Stimulated activated naive B cell treated with anti-CD40 and anti-IgM and Interleukin-4, amounts not matched to agents 10 μg/mL and 1 μg/mL and 100 μg/mL, for 72 hours (primary cell): ENCODE measurements around the gene PIH1D1.

ENCODE experiments used
- ATAC-seq, 2 donors: fragments of 150-1000 bp; cut with Tn5 transposase; replicated peaks; 2 replicates each; pipeline ENCODE4 v1.10.0; 2021; ENCODE audit warnings: moderate library complexity in 1 of 2
- DNase-seq: peaks from one replicate; pipeline ENCODE4 v3.0.0; 2021
- H3K27ac Mint-ChIP-seq: one replicate; pipeline ENCODE4 v1.8.0; 2022; ENCODE audit warnings: mild to moderate bottlenecking, mixed read lengths
- H3K27me3 Mint-ChIP-seq, 2 donors: one replicate each; pipeline ENCODE4 v1.8.0; 2022; ENCODE audit warnings: mixed read lengths in 2 of 2
- H3K36me3 Mint-ChIP-seq, 2 donors: one replicate each; pipeline ENCODE4 v1.8.0; 2022; ENCODE audit warnings: mixed read lengths in 2 of 2, mild to moderate bottlenecking in 1 of 2
- H3K4me1 Mint-ChIP-seq, 2 donors: one replicate each; pipeline ENCODE4 v1.8.0; 2022; ENCODE audit warnings: mixed read lengths in 2 of 2, mild to moderate bottlenecking in 1 of 2
- H3K4me3 Mint-ChIP-seq, 2 donors: one replicate each; pipeline ENCODE4 v1.8.0; 2022; ENCODE audit warnings: mild to moderate bottlenecking in 2 of 2, mixed read lengths in 2 of 2, moderate library complexity in 1 of 2
- H3K9me3 Mint-ChIP-seq, 2 donors: one replicate each; pipeline ENCODE4 v1.8.0; 2022; ENCODE audit warnings: mixed read lengths in 2 of 2, mild to moderate bottlenecking in 1 of 2

The PIH1D1 gene

GRCh38 chr19:49451430-49452181 lies at the start of gene PIH1D1:
Gene PIH1D1, minus strand, starts transcription at chr19:49451814. Its CDS starts 240 bp downstream, at chr19:49451574.
- H3K27me3 Mint-ChIP-seq = no peaks in the 10 kb centered on the region
- peaks cover 32 to 71% of the 10 kb centered on the region in 2 donors for H3K4me1 Mint-ChIP-seq
- H3K27ac Mint-ChIP-seq = peak within 1 kb of the TSS; percentile 100
- H3K9me3 Mint-ChIP-seq = no peaks in the 10 kb centered on the region
- peaks cover 43 to 56% of the 10 kb centered on the region in 2 donors for H3K36me3 Mint-ChIP-seq
- peak within 1 kb of the TSS; percentile 90 to 100 for H3K4me3 Mint-ChIP-seq
- ATAC-seq (peak; percentile 77 to 78), DNase-seq (peak; percentile 95)

DNA sequence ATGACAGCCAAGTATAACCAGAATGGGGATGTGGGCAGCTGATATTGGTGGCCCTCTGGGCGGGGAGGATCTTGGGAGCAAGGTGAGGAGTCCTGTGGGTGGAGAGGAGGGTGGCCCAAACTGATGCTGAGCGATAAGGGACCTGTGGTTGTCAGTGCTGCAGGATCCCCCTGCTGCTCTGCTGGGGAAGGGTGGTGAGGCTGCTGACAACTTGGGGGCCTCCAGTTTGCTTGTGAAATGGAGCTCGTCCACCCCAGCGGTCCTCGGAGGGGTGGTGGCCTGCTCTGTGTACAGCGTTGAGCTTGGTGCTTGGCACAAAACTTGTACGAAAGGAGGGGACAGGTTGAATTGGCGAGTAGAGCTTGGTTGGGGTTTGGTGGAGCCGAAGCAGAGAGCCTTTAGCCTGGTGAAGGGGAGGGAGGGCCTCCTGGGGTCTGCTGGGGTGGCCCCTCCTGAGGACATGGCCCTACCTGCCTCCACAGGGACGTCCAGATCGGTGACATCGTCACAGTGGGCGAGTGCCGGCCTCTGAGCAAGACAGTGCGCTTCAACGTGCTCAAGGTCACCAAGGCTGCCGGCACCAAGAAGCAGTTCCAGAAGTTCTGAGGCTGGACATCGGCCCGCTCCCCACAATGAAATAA lies 47.5 kb upstream of the PIH1D1 start:
- H3K36me3 Mint-ChIP-seq = peaks cover 42 to 47% of the 10 kb centered on the region in 2 donors

DNA sequence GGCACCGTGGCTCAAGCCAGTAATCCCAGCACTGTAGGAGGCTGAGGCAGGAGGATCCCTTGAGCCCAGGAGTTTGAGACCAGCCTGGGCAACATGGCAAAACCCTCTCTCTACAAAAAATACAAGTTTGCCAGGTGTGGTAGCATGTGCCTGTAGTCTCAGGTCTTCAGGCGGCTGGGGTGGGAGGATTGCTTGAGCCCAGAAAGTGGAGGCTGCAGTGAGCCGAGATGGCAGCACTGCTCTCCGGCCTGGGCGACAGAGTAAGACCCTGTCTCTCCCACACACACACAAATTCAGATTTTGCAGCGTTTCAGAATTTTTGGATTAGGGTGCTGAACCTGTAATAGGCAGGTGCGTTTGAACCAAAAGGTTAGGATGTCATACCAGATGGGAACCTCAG lies 46.9 kb upstream of the PIH1D1 start:
- H3K4me1 Mint-ChIP-seq = peaks cover 34 to 40% of the 10 kb centered on the region in 2 donors
- ATAC-seq = no peak
- DNase-seq = no peak
- peak overlapping the region; percentile 98 to 100 for H3K4me3 Mint-ChIP-seq
- H3K27me3 Mint-ChIP-seq = no peaks in the 10 kb centered on the region
- peak overlapping the region; percentile 99 for H3K27ac Mint-ChIP-seq
- H3K36me3 Mint-ChIP-seq = peaks cover 43 to 49% of the 10 kb centered on the region in 2 donors
- no peaks in the 10 kb centered on the region for H3K9me3 Mint-ChIP-seq

More for the DNA sequence above, 47.5 kb upstream of the PIH1D1 start:
- no peak for ATAC-seq
- H3K4me1 Mint-ChIP-seq = peaks cover 33 to 40% of the 10 kb centered on the region in 2 donors
- peak overlapping the region; percentile 98 to 100 for H3K4me3 Mint-ChIP-seq
- H3K9me3 Mint-ChIP-seq = no peaks in the 10 kb centered on the region
- no peaks in the 10 kb centered on the region for H3K27me3 Mint-ChIP-seq
- H3K27ac Mint-ChIP-seq = peak overlapping the region; percentile 99
- no peak for DNase-seq

GRCh38 chr19:49497789-49498103 lies 46.1 kb upstream of the PIH1D1 start:
- Mint-ChIP-seq H3K36me3 (peaks cover 49 to 56% of the 10 kb centered on the region in 2 donors), H3K27ac (peak overlapping the region; percentile 100), H3K27me3 (no peaks in the 10 kb centered on the region), H3K9me3 (no peaks in the 10 kb centered on the region), H3K4me1 (peaks cover 37 to 40% of the 10 kb centered on the region in 2 donors), H3K4me3 (peak overlapping the region; percentile 98 to 100)
- ATAC-seq = no peak
- no peak for DNase-seq

DNA sequence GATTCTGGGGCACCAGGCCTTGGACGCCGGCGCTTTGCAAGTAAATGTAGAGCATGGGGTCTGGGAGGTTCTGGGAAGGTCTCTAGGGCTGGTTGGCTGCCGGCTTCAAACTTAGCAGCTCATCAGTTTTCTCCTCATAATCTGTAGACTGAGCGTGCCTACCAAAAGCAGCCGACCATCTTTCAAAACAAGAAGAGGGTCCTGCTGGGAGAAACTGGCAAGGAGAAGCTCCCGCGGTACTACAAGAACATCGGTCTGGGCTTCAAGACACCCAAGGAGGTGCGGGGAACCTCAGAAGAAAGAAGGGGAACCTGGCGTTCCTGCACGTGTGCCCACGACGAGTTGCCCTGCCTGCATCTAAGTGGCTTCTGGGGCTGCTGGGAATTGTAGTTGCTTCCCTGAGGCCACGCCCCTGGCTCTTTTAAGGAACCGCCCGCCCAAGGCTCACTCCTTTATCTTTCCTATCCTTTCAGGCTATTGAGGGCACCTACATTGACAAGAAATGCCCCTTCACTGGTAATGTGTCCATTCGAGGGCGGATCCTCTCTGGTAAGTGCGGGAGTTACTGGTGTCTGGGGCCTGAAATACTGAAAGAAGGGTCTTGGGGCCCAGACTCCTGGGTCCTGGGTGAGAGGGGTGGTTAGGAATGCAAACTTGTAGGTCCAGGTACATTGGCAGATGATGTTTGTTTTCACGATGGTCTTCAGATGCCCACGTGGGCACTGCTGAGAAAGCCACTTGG lies 45.6 kb upstream of the PIH1D1 start:
- Mint-ChIP-seq H3K4me3 (peak overlapping the region; percentile 98 to 100), H3K27me3 (no peaks in the 10 kb centered on the region), H3K9me3 (no peaks in the 10 kb centered on the region), H3K4me1 (peaks cover 40 to 44% of the 10 kb centered on the region in 2 donors), H3K27ac (peak overlapping the region; percentile 100), H3K36me3 (peaks cover 54 to 61% of the 10 kb centered on the region in 2 donors)
- ATAC-seq = peak; percentile 11 to 17
- no peak for DNase-seq

GRCh38 chr19:49496574-49497008 lies 45.0 kb upstream of the PIH1D1 start:
- no peak for ATAC-seq
- Mint-ChIP-seq H3K4me1 (peaks cover 38 to 50% of the 10 kb centered on the region in 2 donors), H3K4me3 (peak overlapping the region; percentile 98 to 100), H3K9me3 (no peaks in the 10 kb centered on the region), H3K36me3 (peaks cover 60 to 68% of the 10 kb centered on the region in 2 donors), H3K27me3 (no peaks in the 10 kb centered on the region), H3K27ac (peak overlapping the region; percentile 100)
- DNase-seq = no peak

DNA sequence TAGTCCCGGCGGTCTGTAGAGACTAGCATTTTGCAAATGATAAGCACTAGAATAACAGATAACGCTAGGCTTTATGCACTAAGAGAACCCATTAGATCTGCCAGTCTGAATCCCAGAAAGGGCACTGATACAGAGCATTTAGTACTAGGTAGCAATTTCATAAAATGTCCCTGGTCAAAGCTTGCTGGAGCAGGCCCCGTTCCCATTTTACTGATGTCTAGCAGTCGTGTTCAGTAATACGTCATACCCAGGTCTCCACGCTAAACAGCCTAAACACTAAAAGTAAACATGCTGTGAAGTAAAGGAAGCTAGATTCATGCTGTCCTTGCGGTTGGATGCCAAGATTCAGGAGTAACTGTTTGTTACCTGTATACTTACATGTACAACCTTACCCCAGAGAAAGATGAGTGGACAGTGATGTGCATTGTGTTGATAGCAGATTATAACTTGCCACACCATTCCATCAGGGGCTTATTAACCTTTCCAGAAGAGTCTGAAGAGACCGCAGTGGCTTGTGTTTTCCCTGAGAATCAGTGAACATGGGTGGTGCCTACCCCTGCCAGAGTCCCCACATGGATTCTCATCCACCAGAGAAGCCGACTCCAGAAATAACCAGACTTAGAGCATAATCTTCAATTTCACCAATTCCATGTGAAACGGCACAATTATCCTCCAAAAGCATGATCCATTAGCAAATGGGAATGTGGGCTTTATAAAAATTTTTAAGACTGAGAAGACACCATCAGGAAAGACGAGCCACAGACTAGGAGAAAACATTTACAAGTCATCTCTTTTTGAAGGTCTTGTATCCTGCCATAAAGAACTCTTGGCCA lies 41.2 kb upstream of the PIH1D1 start:
- Mint-ChIP-seq H3K36me3 (peaks cover 66 to 79% of the 10 kb centered on the region in 2 donors), H3K4me1 (peaks cover 24 to 44% of the 10 kb centered on the region in 2 donors), H3K27ac (peak overlapping the region; percentile 95), H3K27me3 (no peaks in the 10 kb centered on the region), H3K4me3 (peak overlapping the region; percentile 51 to 61), H3K9me3 (no peaks in the 10 kb centered on the region)
- DNase-seq = no peak
- no peak for ATAC-seq

DNA sequence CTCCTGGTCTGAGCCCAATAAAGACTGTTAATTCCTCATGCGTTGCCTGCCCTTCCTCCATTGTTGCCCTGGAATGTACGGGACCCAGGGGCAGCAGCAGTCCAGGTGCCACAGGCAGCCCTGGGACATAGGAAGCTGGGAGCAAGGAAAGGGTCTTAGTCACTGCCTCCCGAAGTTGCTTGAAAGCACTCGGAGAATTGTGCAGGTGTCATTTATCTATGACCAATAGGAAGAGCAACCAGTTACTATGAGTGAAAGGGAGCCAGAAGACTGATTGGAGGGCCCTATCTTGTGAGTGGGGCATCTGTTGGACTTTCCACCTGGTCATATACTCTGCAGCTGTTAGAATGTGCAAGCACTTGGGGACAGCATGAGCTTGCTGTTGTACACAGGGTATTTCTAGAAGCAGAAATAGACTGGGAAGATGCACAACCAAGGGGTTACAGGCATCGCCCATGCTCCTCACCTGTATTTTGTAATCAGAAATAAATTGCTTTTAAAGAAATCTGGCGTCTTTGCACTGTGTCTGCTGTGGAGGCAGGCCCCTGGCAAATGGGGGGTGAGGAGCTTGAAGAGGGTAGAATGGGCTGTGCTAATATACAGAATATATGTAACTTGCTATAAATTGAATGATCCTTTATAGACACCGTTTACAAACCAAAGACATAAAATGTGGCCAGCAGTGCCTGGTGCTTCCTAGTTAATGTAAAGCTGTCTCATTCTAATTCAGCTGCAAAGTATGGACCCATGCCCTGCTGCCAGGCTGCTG lies 40.4 kb upstream of the PIH1D1 start:
- H3K27me3 Mint-ChIP-seq = no peaks in the 10 kb centered on the region
- no peak for DNase-seq
- ATAC-seq = no peak
- peaks cover 65 to 78% of the 10 kb centered on the region in 2 donors for H3K36me3 Mint-ChIP-seq
- H3K9me3 Mint-ChIP-seq = no peaks in the 10 kb centered on the region
- peak overlapping the region; percentile 95 for H3K27ac Mint-ChIP-seq
- H3K4me3 Mint-ChIP-seq = peak overlapping the region; percentile 28 to 61
- peaks cover 27 to 44% of the 10 kb centered on the region in 2 donors for H3K4me1 Mint-ChIP-seq

DNA sequence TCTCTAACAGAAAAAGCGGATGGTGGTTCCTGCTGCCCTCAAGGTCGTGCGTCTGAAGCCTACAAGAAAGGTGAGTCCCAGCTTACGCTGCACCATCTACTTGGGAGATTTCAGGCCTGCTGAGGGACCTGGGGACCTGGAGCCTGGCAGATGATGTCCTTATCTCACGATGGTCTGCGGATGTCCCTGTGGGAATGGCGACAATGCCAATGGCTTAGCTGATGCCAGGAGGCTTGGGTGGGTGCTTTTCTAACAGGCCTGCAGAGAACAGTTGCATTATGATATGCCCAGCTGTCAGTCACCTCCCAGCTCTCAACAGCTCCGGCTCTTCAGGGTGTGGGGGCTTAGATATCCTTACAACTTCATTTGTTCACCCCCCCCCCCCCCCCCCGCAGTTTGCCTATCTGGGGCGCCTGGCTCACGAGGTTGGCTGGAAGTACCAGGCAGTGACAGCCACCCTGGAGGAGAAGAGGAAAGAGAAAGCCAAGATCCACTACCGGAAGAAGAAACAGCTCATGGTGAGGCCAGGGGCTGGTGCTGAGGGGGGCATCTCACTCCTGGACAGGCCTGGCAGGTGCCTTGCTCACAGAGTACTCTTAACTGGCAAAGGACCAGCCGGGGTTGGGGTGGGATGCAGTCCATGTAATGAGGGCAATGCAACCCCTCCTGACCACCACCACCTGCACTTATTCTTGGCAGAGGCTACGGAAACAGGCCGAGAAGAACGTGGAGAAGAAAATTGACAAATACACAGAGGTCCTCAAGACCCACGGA lies 39.6 kb upstream of the PIH1D1 start:
- no peak for DNase-seq
- peak overlapping the region; percentile 69 to 96 for H3K4me3 Mint-ChIP-seq
- peak overlapping the region; percentile 100 for H3K27ac Mint-ChIP-seq
- H3K4me1 Mint-ChIP-seq = peaks cover 27 to 47% of the 10 kb centered on the region in 2 donors
- no peak for ATAC-seq
- no peaks in the 10 kb centered on the region for H3K27me3 Mint-ChIP-seq
- H3K36me3 Mint-ChIP-seq = peaks cover 59 to 71% of the 10 kb centered on the region in 2 donors
- H3K9me3 Mint-ChIP-seq = no peaks in the 10 kb centered on the region

GRCh38 chr19:49490287-49491029 lies 38.8 kb upstream of the PIH1D1 start:
- no peak for DNase-seq
- peak overlapping the region; percentile 96 to 97 for H3K4me3 Mint-ChIP-seq
- H3K27me3 Mint-ChIP-seq = no peaks in the 10 kb centered on the region
- H3K4me1 Mint-ChIP-seq = peaks cover 27 to 53% of the 10 kb centered on the region in 2 donors
- peaks cover 60 to 68% of the 10 kb centered on the region in 2 donors for H3K36me3 Mint-ChIP-seq
- no peak for ATAC-seq
- no peaks in the 10 kb centered on the region for H3K9me3 Mint-ChIP-seq
- H3K27ac Mint-ChIP-seq = peak overlapping the region; percentile 100

- H3K36me3 Mint-ChIP-seq = peaks cover 59 to 68% of the 10 kb centered on the region in 2 donors
- H3K9me3 Mint-ChIP-seq = no peaks in the 10 kb centered on the region
- peaks cover 27 to 53% of the 10 kb centered on the region in 2 donors for H3K4me1 Mint-ChIP-seq
- H3K27ac Mint-ChIP-seq = peak overlapping the region; percentile 100
- peak overlapping the region; percentile 96 to 97 for H3K4me3 Mint-ChIP-seq
- DNase-seq (no peak), ATAC-seq (no peak)
- H3K27me3 Mint-ChIP-seq = no peaks in the 10 kb centered on the region
Measured at GRCh38 chr19:49489601-49490167, 38.1 kb upstream of the PIH1D1 start.
